ENCODE measurements around the gene CIAPIN1.

DNA sequence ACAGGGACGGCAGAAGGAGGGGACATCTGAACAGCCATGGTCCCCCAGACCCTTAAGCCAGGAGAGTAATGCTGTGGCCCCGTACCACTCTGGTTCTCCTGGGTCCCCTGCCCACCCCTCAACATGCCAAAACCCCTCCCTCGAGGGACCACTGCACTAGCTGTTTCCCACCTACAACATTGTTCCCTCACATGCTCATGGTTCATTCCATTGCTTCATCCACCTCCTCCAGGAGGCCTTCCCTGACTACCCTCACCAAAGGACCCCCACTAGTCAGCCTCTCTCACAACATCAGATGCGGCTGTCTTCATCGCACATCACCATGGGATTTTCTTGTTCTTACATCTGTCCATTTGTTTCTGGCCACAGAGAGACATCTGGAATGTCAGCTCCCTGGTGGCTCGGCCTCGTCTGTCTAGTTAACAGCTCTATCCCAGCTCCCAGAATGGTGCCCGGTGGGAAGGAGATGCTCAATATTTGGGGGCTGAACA, 37.4 kb upstream of the CIAPIN1 start:
- TF ChIP-seq ZNF274 (IDR thresholded peaks at IDR 0.05; ENCODE audit: low read depth, low read length) = no peak
- TF ChIP-seq YY1 (IDR thresholded peaks at IDR 0.05; ENCODE audit: insufficient read depth, insufficient read length) = no peak
